ENCODE results near the gene PTPRN2. TPM values are rescaled to one million over a fixed set of nuclear protein-coding genes. Genes with fewer than 3 reads are reported as not detected.

Gene PTPRN2
- polyA plus RNA-seq, 1 of the 3 experiments (the other 2 are of a cell fraction): 4.0 TPM

DNA sequence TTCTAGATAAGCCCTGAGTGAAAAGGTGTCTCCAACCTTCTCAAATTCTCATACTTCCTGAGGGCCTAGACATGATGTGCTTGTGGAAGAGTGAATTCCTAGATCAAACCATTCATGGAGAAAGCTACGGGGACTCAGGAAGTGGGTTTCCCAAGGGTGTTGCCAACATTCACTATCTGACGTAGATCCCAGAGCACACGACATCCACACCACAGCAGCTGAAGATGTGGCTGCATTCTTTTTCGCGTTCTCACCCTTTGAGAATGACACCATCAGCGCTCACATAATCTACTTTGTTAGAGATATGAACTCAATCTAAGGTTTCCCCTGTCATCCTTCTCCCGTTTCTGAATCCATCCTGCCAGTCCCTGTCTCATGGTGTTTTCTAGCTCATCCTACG, 960.0 kb downstream of the PTPRN2 start:
- Histone ChIP-seq H3K36me3 (replicated peaks in 1 of 2; ENCODE audit: control insufficient read depth in 1 of 2, insufficient read depth in 2 of 2, low read length in 1 of 2) (peaks cover 0 to 3% of the 10 kb centered on the region in 2 experiments), H3K27ac (ENCODE audit: low read depth in 2 of 2, low read length in 1 of 2) (no peak overlapping the region), H3K4me1 (ENCODE audit: control insufficient read depth in 1 of 2, insufficient read depth in 2 of 2, low read depth in 1 of 2, low read length in 1 of 2) (no peaks in the 10 kb centered on the region), H3F3A (replicated peaks; ENCODE audit: insufficient read depth) (no peaks in the 10 kb centered on the region), H3K27me3 (ENCODE audit: insufficient read depth) (no peaks in the 10 kb centered on the region), H3K9me2 (no peaks in the 10 kb centered on the region), H4K20me1 (ENCODE audit: insufficient read depth) (no peaks in the 10 kb centered on the region), H3K4me2 (no peak overlapping the region), H2AFZ (ENCODE audit: low read depth) (no peak overlapping the region), H3K9ac (no peak overlapping the region), H3K79me2 (ENCODE audit: insufficient read depth) (no peaks in the 10 kb centered on the region), H3K9me3 (no peaks in the 10 kb centered on the region), H3K4me3 (ENCODE audit: low read depth in 2 of 2, low read length in 1 of 2) (no peak overlapping the region)
- POLR2A ChIA-PET: no interaction called here
- TF ChIP-seq POLR2AphosphoS5 (IDR thresholded peaks at IDR 0.05; ENCODE audit: low read depth, low read length) (no peak), MXI1 (IDR thresholded peaks at IDR 0.05; ENCODE audit: low read depth, low read length) (no peak)
- WGBS (ENCODE audit: low lambda C conversion rate): 80% methylated on average over 8 of the region's 8 CpGs
- no peak for DNase-seq
- CTCF ChIA-PET: interaction anchor here (1.2 kb wide), 1 partner anchor 11 kb away, joined by 3 read pairs; no protein-coding TSS in a partner anchor

DNA sequence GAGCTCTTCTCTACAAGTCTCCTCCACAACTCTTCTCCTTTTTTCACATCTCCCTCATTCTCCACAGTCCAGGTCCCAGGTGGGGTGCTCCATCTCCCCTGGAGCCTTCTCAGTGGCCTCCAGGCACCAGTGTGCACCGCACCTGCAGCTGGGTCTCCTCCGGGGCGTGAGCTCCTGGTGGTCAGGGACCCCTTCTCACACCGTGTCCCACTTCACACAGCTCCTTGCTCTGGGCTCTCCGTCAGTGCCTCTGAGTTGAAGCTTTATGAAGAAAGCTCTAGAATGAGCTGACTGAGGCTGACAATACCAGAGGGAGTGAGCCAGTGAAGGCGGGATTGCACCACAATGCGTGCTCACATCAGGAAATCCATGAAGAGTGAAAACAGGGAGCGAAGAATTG, 960.6 kb downstream of the PTPRN2 start:
- Histone ChIP-seq H3F3A (replicated peaks; ENCODE audit: insufficient read depth) (no peaks in the 10 kb centered on the region), H3K9me2 (no peaks in the 10 kb centered on the region), H3K9ac (no peak overlapping the region), H3K36me3 (replicated peaks in 1 of 2; ENCODE audit: control insufficient read depth in 1 of 2, insufficient read depth in 2 of 2, low read length in 1 of 2) (peaks cover 0 to 3% of the 10 kb centered on the region in 2 experiments), H3K9me3 (no peaks in the 10 kb centered on the region), H3K27me3 (ENCODE audit: insufficient read depth) (no peaks in the 10 kb centered on the region), H3K27ac (ENCODE audit: low read depth in 2 of 2, low read length in 1 of 2) (no peak overlapping the region), H3K4me2 (no peak overlapping the region), H3K4me3 (ENCODE audit: low read depth in 2 of 2, low read length in 1 of 2) (no peak overlapping the region), H2AFZ (ENCODE audit: low read depth) (no peak overlapping the region), H3K79me2 (ENCODE audit: insufficient read depth) (no peaks in the 10 kb centered on the region), H4K20me1 (ENCODE audit: insufficient read depth) (no peaks in the 10 kb centered on the region), H3K4me1 (ENCODE audit: control insufficient read depth in 1 of 2, insufficient read depth in 2 of 2, low read depth in 1 of 2, low read length in 1 of 2) (no peaks in the 10 kb centered on the region)
- POLR2A ChIA-PET: no interaction called here
- WGBS (ENCODE audit: low lambda C conversion rate): 75% methylated on average over 8 of the region's 8 CpGs
- CTCF ChIA-PET: interaction anchor here (1.2 kb wide), 1 partner anchor 12 kb away, joined by 3 read pairs; no protein-coding TSS in a partner anchor
- no peak for DNase-seq
- no peak for TF ChIP-seq TCF12 (IDR thresholded peaks at IDR 0.05)
- TF ChIP-seq, protein P1, sequence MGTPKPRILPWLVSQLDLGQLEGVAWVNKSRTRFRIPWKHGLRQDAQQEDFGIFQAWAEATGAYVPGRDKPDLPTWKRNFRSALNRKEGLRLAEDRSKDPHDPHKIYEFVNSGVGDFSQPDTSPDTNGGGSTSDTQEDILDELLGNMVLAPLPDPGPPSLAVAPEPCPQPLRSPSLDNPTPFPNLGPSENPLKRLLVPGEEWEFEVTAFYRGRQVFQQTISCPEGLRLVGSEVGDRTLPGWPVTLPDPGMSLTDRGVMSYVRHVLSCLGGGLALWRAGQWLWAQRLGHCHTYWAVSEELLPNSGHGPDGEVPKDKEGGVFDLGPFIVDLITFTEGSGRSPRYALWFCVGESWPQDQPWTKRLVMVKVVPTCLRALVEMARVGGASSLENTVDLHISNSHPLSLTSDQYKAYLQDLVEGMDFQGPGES (IDR thresholded peaks at IDR 0.05; ENCODE audit: low read depth, low read length): no peak

DNA sequence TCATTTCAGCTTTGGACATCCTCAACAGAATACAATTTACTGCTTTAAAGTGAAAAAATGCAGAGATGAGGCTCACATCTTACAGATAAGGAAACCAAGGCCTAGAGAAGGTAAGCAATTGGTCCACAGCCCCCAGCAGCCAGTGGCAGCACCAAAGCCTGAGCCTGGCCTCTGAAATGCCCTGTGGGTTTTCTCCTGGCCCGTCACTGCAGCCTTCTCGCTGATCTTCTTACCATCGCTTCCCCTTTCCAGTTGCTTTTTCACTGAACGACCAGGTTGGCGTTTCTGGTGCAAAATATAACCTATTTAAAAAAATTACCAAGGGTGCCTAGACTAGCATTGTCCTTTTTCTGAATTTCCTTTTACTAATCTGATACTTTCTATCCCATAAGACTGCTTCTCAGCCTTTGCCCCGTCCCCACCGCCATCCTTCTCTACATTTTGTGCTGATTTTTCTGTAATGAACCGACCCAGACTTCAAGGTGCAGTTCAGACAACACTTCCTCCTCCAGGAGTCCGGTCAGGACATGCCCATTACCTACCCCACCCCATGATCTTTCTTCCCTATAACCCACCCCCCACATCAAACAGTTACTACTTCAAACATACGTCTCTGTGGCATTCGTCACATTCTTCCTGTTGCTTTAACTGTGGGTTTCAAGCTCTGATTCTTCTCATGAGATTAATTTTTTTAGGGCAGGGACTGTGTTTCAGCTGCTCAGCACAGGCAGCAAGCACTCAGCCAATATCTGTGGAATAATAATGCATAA, 961.5 kb downstream of the PTPRN2 start:
- 73% methylated on average over 11 of the region's 11 CpGs for WGBS (ENCODE audit: low lambda C conversion rate)
- POLR2A ChIA-PET: no interaction called here
- Histone ChIP-seq H3K27ac (ENCODE audit: low read depth in 2 of 2, low read length in 1 of 2) (no peak overlapping the region), H3K4me3 (ENCODE audit: low read depth in 2 of 2, low read length in 1 of 2) (no peak overlapping the region), H4K20me1 (ENCODE audit: insufficient read depth) (no peaks in the 10 kb centered on the region), H3K4me2 (no peak overlapping the region), H3K36me3 (replicated peaks in 1 of 2; ENCODE audit: control insufficient read depth in 1 of 2, insufficient read depth in 2 of 2, low read length in 1 of 2) (peaks cover 0 to 3% of the 10 kb centered on the region in 2 experiments), H2AFZ (ENCODE audit: low read depth) (no peak overlapping the region), H3K9ac (no peak overlapping the region), H3K9me3 (no peaks in the 10 kb centered on the region), H3F3A (replicated peaks; ENCODE audit: insufficient read depth) (no peaks in the 10 kb centered on the region), H3K9me2 (no peaks in the 10 kb centered on the region), H3K79me2 (ENCODE audit: insufficient read depth) (no peaks in the 10 kb centered on the region), H3K27me3 (ENCODE audit: insufficient read depth) (no peaks in the 10 kb centered on the region), H3K4me1 (ENCODE audit: control insufficient read depth in 1 of 2, insufficient read depth in 2 of 2, low read depth in 1 of 2, low read length in 1 of 2) (no peaks in the 10 kb centered on the region)
- CTCF ChIA-PET: interaction anchor here (1.2 to 2.1 kb wide), 2 partner anchors 11 to 13 kb away, joined by 3 to 6 read pairs; no protein-coding TSS in a partner anchor
- no peak for DNase-seq
- TF ChIP-seq JUND (IDR thresholded peaks at IDR 0.05) (no peak), RFX5 (IDR thresholded peaks at IDR 0.05; ENCODE audit: low read length) (no peak), CHD2 (IDR thresholded peaks at IDR 0.05; ENCODE audit: low read length, partially characterized antibody) (no peak), RXRA (IDR thresholded peaks at IDR 0.05; ENCODE audit: borderline replicate concordance, low read depth) (no peak), NFIC (IDR thresholded peaks at IDR 0.05; ENCODE audit: borderline replicate concordance) (no peak)
- TF ChIP-seq, protein P2, sequence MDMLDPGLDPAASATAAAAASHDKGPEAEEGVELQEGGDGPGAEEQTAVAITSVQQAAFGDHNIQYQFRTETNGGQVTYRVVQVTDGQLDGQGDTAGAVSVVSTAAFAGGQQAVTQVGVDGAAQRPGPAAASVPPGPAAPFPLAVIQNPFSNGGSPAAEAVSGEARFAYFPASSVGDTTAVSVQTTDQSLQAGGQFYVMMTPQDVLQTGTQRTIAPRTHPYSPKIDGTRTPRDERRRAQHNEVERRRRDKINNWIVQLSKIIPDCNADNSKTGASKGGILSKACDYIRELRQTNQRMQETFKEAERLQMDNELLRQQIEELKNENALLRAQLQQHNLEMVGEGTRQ (IDR thresholded peaks at IDR 0.05; ENCODE audit: borderline replicate concordance, low read depth, low read length): no peak
- TF ChIP-seq, protein P3, sequence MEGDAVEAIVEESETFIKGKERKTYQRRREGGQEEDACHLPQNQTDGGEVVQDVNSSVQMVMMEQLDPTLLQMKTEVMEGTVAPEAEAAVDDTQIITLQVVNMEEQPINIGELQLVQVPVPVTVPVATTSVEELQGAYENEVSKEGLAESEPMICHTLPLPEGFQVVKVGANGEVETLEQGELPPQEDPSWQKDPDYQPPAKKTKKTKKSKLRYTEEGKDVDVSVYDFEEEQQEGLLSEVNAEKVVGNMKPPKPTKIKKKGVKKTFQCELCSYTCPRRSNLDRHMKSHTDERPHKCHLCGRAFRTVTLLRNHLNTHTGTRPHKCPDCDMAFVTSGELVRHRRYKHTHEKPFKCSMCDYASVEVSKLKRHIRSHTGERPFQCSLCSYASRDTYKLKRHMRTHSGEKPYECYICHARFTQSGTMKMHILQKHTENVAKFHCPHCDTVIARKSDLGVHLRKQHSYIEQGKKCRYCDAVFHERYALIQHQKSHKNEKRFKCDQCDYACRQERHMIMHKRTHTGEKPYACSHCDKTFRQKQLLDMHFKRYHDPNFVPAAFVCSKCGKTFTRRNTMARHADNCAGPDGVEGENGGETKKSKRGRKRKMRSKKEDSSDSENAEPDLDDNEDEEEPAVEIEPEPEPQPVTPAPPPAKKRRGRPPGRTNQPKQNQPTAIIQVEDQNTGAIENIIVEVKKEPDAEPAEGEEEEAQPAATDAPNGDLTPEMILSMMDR (IDR thresholded peaks at IDR 0.05): no peak
- TF ChIP-seq, protein P4, sequence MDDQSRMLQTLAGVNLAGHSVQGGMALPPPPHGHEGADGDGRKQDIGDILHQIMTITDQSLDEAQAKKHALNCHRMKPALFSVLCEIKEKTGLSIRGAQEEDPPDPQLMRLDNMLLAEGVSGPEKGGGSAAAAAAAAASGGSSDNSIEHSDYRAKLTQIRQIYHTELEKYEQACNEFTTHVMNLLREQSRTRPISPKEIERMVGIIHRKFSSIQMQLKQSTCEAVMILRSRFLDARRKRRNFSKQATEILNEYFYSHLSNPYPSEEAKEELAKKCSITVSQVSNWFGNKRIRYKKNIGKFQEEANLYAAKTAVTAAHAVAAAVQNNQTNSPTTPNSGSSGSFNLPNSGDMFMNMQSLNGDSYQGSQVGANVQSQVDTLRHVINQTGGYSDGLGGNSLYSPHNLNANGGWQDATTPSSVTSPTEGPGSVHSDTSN (IDR thresholded peaks at IDR 0.05): no peak
- TF ChIP-seq, protein P1 (IDR thresholded peaks at IDR 0.05; ENCODE audit: low read depth, low read length): no peak
